HG03457 (cell line): ENCODE measurements around the gene NEMP1.
"Not testable (repeated sequence)": the region's sequence is repeated elsewhere in the genome, so short reads cannot be mapped to it uniquely, and the experiment has no call there.

ENCODE experiments used
- ATAC-seq: cut with Tn5 transposase; IDR thresholded peaks from one replicate; pipeline ENCODE4 v1.9.1; 2021; ENCODE audit warnings: moderate number of reproducible peaks; ENCODE audit not compliant: unreplicated experiment

NEMP1 gene, protein sequence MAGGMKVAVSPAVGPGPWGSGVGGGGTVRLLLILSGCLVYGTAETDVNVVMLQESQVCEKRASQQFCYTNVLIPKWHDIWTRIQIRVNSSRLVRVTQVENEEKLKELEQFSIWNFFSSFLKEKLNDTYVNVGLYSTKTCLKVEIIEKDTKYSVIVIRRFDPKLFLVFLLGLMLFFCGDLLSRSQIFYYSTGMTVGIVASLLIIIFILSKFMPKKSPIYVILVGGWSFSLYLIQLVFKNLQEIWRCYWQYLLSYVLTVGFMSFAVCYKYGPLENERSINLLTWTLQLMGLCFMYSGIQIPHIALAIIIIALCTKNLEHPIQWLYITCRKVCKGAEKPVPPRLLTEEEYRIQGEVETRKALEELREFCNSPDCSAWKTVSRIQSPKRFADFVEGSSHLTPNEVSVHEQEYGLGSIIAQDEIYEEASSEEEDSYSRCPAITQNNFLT

GRCh38 chr12:57078519-57079404 is at the start of gene NEMP1:
Gene NEMP1, minus strand, starts transcription at chr12:57078791. Its CDS starts 46 bp downstream, at chr12:57078745.
- peak; percentile 92 for ATAC-seq

GRCh38 chr12:57127726-57128518 is 49.3 kb upstream of the NEMP1 start, which contains the start of gene LRP1:
Gene LRP1, plus strand, starts transcription at chr12:57128483. Its CDS starts 482 bp downstream, at chr12:57128965.
- ATAC-seq: no peak

- no peak for ATAC-seq
Measured at GRCh38 chr12:57127101-57127725, 48.6 kb upstream of the NEMP1 start.

DNA sequence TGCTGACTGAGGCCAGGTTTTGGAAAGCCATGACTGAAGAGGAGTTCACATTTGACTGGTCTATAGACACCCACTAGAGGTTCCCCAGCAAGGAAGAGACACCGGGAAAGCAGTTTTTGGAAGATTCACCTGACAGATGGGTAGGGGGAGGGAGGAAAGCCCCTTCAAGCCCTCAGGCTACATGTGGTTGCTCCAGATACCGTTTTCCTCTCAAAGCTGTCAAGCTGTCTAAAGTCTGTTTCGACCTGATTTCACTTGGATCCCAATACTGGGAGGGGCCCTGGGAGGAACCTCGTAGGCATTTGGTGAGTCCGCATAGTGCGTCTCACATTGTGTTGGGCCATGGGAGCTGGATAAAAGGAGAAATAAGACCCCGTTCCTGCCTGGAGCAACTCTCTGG is 48.0 kb upstream of the NEMP1 start:
- no peak for ATAC-seq

DNA sequence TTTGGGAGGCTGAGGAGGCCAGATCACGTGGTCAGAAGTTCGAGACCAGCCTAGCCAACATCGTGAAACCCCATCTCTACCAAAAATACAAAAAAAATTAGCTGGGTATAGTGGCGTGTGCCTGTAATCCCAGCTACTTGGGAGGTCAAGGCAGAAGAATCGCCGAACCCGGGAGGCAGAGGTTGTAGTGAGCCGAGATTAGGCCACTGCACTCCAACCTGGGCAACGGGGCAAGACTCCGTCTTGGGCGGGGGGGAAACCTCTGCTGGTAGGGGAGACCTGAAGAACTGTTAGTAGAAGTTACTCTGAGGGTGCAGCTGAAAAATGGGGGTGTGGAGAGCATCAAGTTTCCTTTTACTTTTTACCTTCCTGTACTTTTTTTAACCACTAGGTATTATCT is 47.5 kb upstream of the NEMP1 start:
- ATAC-seq: no peak

- no peak for ATAC-seq
Measured at GRCh38 chr12:57124261-57124877, 45.8 kb upstream of the NEMP1 start.

DNA sequence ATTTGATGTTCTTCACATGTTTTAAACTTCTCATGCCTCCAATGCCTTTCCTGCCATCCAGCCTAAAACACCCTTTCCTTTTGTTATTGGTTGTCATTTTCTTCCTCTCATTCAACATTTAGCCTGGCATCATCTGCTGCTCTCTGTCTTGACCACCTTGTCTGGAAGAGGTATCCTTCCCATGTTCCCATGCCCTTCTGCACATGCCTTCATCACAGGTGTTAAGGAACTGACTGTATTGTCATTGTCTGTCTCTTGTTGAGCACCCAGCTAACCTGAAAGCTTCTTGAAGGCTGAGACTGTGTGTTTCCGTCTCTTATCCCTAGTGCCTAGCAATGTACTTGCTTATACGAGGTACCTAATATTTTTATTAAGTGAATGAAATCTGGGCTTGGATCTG is 45.2 kb upstream of the NEMP1 start:
- ATAC-seq: no peak

GRCh38 chr12:57120718-57121117 is 42.1 kb upstream of the NEMP1 start:
- ATAC-seq: not testable (repeated sequence)

DNA sequence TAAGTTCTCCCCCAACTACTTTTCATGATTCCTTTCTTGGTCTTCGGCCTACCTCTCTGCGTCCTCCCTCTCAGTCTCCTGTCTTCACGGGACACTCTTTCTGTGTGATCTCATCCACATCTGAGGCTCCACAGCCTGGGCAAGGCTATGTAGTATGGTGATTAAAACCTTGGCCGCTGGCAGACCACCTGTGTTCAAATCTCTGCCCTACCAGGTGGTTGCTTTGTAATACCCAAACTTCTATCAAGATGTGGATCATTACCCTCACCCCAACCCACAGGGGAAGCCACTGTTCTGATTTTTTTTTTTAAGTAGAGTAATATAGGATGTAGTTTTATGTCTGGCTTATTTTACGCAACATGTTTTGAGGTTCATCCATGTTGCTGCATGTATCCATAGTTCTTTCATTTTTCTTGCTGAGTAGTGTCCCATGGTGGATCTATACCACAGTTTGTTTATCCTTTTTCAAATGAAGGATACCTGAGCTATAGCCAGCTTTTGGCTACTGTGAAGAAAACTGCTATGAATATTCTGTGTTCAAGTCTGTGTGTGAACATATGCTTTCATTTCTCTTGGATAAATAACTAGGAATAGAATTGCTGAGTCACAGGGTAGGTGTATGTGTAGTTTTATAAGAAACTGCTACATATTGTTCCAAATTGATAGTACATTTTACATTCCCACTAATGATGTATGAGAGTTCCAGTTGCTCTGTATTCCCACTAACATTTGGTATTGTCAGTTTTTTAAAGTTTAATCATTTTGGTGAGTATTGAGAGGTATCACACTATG is 40.9 kb upstream of the NEMP1 start:
- ATAC-seq: no peak

DNA sequence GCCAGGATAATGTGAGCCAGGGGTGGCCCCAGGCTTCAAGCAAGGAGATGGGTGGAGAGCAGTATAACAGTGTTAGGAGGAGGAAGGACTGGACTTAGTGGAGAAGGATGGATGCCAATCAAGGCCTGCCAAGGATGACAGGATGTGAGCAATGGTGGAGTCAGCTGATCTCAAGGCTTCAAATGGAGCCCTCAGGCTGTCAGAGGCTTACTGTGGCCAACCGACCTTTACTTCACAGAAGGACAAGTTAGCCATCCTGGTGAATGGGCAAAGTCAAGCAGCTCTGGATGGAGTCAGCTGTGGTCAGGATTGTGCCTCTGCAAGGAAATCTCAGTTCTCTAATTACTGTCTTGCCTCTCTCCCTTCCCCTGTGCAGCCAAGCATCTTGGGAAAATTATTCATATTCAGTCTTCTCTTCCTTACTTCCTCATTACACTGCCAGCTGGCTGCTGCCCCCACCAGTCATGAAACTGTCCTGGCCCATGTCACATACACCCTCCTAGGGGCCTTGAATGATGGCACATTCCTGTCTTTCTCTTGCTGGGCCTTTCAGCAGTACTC is 40.2 kb upstream of the NEMP1 start:
- no peak for ATAC-seq

GRCh38 chr12:57116580-57117281 is 38.1 kb upstream of the NEMP1 start:
- no peak for ATAC-seq

DNA sequence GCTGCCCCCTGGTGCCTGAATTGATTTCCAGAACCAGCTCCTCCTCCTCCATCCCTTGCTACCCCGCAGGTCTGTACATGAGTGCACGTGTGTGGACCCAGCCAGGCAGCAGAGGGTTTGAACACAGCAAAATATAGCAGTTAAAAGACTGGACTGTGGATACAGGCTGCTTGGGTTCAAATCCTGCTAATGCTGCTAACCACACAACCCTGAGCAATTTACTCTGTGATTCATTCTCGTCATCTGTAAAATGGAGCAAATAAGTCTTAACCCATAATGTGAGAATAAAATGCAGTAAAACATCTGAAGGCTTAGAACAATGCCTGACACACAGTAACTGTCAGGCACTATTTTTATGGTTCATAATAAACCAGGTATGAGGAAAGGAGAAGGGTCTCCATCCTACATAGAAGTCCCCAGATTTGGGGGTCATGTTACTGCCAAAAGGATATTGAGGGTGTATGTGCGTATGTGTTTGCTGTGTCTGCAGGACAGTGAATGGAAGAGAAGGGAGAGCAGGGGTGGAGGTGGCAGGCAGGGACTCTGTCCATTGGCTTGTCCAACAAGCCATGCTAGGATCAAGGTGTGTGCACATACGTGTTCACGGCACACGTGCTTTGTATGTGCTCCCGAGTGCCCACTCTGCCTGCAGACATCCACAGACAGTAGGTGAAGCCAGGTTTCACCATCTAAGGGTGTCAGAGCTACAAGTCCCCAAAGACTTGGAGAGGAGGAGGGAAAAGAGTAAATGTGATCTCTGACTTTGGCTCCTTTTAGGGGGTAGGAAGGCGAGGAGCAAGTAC is 34.1 kb upstream of the NEMP1 start:
- no peak for ATAC-seq

- ATAC-seq: peak; percentile 38
Measured at GRCh38 chr12:57111031-57111734, 32.6 kb upstream of the NEMP1 start, which contains the start of gene STAT6. Gene STAT6, minus strand, starts transcription at chr12:57111362. Its CDS starts 3,084 bp downstream, at chr12:57108278.

DNA sequence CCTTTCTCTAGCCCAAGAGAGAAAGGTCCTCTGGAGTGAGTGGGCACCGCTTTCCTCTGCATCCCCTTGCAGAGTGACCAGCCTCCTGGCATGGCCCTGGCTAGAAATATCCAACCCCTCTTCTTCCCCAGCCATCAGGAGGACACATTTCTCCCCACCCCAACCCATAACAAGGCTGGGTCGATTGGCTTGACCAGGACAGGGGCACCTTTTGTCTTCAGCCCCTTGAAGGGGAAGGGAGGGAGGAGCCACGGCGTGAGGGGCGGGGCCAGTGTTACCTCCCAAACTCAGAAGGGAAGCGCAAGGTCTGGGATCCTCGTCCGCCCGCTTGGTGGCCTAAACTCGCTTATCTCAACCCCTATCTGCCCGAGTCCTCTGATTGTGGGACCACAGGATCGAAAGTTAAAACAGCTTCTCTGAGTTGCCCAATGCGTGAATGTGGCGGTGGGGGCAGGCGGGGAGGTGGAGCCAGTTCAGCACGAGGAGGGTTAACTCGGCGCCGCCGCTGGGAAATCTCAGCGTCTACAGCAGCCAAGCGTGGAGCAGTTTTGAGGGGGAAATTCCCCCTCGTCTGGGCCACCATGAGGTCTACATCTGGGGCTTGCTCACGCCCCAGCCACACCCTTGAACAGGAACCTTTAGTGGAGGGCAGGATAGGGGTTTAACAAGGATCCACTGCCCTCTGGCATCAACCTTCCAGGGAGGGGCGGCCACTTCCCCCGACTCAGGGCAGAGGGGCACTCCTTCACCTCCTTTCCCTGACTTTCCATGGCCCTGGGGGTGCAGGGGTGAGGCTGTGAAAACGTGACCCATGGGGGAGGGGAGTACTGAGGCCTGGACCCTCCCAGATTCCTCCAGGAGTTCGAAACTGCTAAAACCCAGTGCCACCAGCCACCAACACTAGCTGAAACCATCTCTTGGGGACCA is 31.8 kb upstream of the NEMP1 start:
- no peak for ATAC-seq

DNA sequence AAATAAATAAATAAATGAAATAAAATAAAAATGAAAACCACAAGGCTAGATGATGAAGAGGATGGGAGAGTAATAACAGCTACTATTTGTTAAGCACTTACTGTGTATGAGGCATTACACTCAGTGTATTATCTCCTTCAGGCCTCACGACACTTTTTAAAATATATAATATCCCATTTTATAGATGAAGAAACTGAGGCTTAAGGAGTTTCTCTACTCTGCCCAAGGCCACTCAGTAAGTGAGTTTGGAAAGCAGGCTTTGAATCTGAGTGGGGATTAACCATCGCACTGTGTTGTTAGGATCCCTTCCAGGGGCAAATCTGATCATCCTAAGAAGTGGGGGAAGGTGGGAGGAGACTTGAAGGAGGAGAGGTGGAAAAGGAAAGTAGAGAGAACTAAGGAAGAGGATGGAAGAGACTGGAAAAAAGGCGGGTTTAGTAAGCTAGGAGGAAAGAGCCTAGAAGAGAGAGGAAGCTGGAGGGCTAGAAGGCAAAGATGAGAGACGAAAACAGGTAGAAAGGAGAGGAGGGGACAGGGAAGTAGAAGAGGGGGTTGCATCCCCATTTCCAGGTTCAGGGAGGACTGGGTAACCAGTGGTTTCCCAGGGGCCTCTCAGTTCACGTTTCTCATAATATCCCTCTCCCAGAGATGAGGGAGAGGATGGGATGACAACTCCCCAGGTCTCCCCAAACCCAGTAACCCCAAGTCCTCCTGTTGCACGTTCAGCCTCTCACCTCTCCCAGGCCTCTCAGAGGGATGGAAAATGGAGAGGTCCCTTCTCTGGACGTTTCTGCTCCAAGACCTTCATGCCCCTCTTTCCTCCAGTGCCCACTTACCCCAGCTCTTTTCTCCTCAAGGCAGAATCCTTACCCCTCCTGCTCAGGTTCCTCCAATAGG is 30.9 kb upstream of the NEMP1 start:
- no peak for ATAC-seq
